HEK293T (cell line): ENCODE results near the gene MSH3.
"Not testable (repeated sequence)": the region's sequence is repeated elsewhere in the genome, so short reads cannot be mapped to it uniquely, and the experiment has no call there.

Source experiments
- CTCF ChIA-PET: fragments of 350-600 bp; formaldehyde crosslinking; extraction: SDS; loops from one replicate; lab custom pipeline; 2021; ENCODE audit warnings: antibody characterized with exemption, inconsistent platforms; lab: Yijun Ruan, JAX
- POLR2A ChIA-PET: fragments of 350-600 bp; formaldehyde crosslinking; extraction: SDS; loops from one replicate; lab custom pipeline; 2020; ENCODE audit warnings: antibody characterized with exemption, inconsistent platforms; lab: Yijun Ruan, JAX
- DNase-seq: peaks from one replicate; pipeline ENCODE4 v3.0.0; 2012; ENCODE audit warnings: mixed read lengths; ENCODE audit errors: extremely low spot score
- ARNT ChIP-seq: fragments of 450-650 bp; IDR thresholded peaks from 2 replicates; pipeline ENCODE4 v1.6.1; 2017; ENCODE audit warnings: mild to moderate bottlenecking
- BHLHE40 ChIP-seq: fragments of 450-650 bp; IDR thresholded peaks from 2 replicates; pipeline ENCODE4 v1.6.1; 2016; ENCODE audit warnings: mild to moderate bottlenecking, moderate library complexity, borderline replicate concordance
- CTBP1 ChIP-seq: fragments of 450-650 bp; IDR thresholded peaks from 2 replicates; pipeline ENCODE4 v1.6.1; 2016; ENCODE audit warnings: borderline replicate concordance
- ELF4 ChIP-seq: fragments of 450-650 bp; IDR thresholded peaks from 2 replicates; pipeline ENCODE4 v1.6.1; 2017; ENCODE audit warnings: antibody characterized with exemption
- FOXA1 ChIP-seq: fragments of 450-650 bp; IDR thresholded peaks from 2 replicates; pipeline ENCODE4 v1.6.1; 2016; ENCODE audit warnings: mild to moderate bottlenecking
- FOXK2 ChIP-seq: fragments of 450-650 bp; IDR thresholded peaks from 2 replicates; pipeline ENCODE4 v1.6.1; 2016; ENCODE audit warnings: mild to moderate bottlenecking
- FOXM1 ChIP-seq: fragments of 450-650 bp; IDR thresholded peaks from 2 replicates; pipeline ENCODE4 v1.6.1; 2017; ENCODE audit warnings: mild to moderate bottlenecking, borderline replicate concordance
- HDGF ChIP-seq: fragments of 450-650 bp; IDR thresholded peaks from 2 replicates; pipeline ENCODE4 v1.6.1; 2017; ENCODE audit warnings: antibody characterized with exemption, borderline replicate concordance
- L3MBTL2 ChIP-seq: fragments of 450-650 bp; conservative IDR thresholded peaks from 2 replicates; pipeline ENCODE4 v1.6.1; 2016; ENCODE audit warnings: mild to moderate bottlenecking
- LEF1 ChIP-seq: fragments of 450-650 bp; IDR thresholded peaks from 2 replicates; pipeline ENCODE4 v1.6.1; 2017; ENCODE audit warnings: mild to moderate bottlenecking, borderline replicate concordance
- NFRKB ChIP-seq: fragments of 450-650 bp; IDR thresholded peaks from 2 replicates; pipeline ENCODE4 v1.6.1; 2016; ENCODE audit warnings: mild to moderate bottlenecking, moderate library complexity
- PKNOX1 ChIP-seq: fragments of 450-650 bp; IDR thresholded peaks from 2 replicates; pipeline ENCODE4 v1.6.1; 2016
- SP1 ChIP-seq: fragments of 450-650 bp; IDR thresholded peaks from 2 replicates; pipeline ENCODE4 v1.6.1; 2017
- SUZ12 ChIP-seq: fragments of 450-650 bp; IDR thresholded peaks from 2 replicates; pipeline ENCODE4 v1.6.1; 2016; ENCODE audit warnings: mild to moderate bottlenecking
- TARDBP ChIP-seq: fragments of 450-650 bp; IDR thresholded peaks from 2 replicates; pipeline ENCODE4 v1.6.1; 2016
- ZNF384 ChIP-seq: fragments of 450-650 bp; IDR thresholded peaks from 2 replicates; pipeline ENCODE4 v1.6.1; 2016

The MSH3 gene

DNA sequence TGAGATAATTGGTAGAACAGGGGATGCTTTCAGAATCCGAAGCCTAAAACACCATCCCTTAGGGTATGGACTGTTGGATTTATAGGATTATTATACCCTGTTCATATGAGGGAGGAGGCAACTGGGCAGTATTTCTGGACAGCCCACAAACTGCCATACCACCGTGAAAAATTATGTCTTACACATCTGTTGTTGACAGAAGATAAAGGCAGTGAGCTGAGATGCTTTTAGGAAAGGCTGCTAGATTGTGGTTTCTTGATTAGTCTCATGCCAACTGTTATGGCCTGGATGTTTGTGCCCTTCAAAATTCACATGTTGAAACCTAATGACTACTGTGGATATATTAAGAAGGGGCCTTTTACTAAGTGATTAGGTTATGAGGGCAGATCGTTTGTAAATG is 84.0 kb downstream of the MSH3 start:
- ChIA-PET POLR2A (no interaction called here), CTCF (no interaction called here)
- DNase-seq = no peak
- TF ChIP-seq SUZ12 (no peak), FOXM1 (no peak)

GRCh38 chr5:80739057-80739456 is 84.6 kb downstream of the MSH3 start:
- CTCF ChIA-PET = no interaction called here
- DNase-seq = no peak
- no peak for TF ChIP-seq CTBP1
- TF ChIP-seq HDGF = no peak
- TF ChIP-seq NFRKB = no peak
- no peak for TF ChIP-seq BHLHE40
- no peak for TF ChIP-seq FOXK2
- no peak for TF ChIP-seq FOXM1
- no peak for TF ChIP-seq SUZ12
- TF ChIP-seq ELF4 = no peak
- no peak for TF ChIP-seq ARNT
- TF ChIP-seq TARDBP = no peak
- no peak for TF ChIP-seq FOXA1
- TF ChIP-seq LEF1 = no peak

GRCh38 chr5:80739496-80739895 is 85.0 kb downstream of the MSH3 start:
- TF ChIP-seq SUZ12 (no peak), LEF1 (no peak), FOXM1 (no peak), HDGF (no peak), FOXK2 (no peak), BHLHE40 (no peak)
- ChIA-PET POLR2A (no interaction called here), CTCF (no interaction called here)
- no peak for DNase-seq

More at GRCh38 chr5:80739057-80739456, 84.6 kb downstream of the MSH3 start:
- POLR2A ChIA-PET = no interaction called here

- no peak for TF ChIP-seq NFRKB
- no peak for TF ChIP-seq SP1
- peak; percentile 41; the same call in 1 of the 2 replicates for TF ChIP-seq ARNT
- TF ChIP-seq LEF1 = no peak
- no peak for TF ChIP-seq L3MBTL2
- no peak for DNase-seq
- ChIA-PET CTCF (no interaction called here), POLR2A (no interaction called here)
These were observed 85.4 kb downstream of the MSH3 start for GRCh38 chr5:80739898-80740297.

DNA sequence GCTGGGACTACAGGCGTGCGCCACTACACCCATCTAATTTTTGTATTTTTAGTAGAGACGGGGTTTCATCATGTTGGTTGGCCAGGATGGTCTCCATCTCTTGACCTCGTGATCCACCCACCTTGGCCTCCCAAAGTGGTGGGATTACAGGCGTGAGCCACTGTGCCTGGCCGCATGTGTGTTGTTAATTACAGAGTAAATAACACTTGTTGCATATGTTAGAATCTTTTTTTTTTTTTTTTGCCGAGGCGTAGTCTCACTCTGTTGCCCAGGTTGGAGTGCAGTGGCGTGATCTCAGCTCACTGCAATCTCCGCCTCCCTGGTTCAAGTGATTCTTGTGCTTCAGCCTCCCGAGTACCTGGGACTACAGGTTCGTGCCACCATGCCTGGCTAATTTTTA is 86.0 kb downstream of the MSH3 start:
- CTCF ChIA-PET = interaction anchor here (0.7 kb wide), 1 partner anchor 442 kb away, joined by 3 read pairs; no protein-coding TSS in a partner anchor
- POLR2A ChIA-PET, DNase-seq: not testable (repeated sequence)

DNA sequence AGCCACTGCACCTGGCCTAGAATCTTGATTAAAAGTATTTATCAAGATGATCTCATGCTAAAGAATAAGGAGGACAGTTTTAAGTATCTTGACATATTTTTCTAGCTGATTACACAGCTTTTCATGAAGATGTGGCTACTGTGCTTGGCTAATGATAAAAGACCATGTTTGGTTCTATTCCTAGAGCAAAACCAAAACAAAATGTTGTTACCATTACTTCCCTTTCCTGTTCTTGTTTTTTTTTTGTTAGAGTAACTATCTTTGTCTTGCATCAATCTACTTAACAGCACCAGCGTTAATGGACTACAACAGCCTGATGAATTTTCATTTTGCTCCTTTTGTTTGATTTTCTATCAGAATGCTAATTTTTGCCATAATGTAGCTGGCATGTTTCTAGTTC is 86.5 kb downstream of the MSH3 start:
- ChIA-PET CTCF (interaction anchor here (0.7 kb wide), 1 partner anchor 441 kb away, joined by 3 read pairs; no protein-coding TSS in a partner anchor), POLR2A (no interaction called here)
- DNase-seq = no peak
- TF ChIP-seq BHLHE40 (no peak), TARDBP (no peak), FOXM1 (no peak), L3MBTL2 (no peak), ARNT (no peak), FOXA1 (no peak), CTBP1 (no peak), PKNOX1 (no peak), ELF4 (no peak), LEF1 (no peak)

DNA sequence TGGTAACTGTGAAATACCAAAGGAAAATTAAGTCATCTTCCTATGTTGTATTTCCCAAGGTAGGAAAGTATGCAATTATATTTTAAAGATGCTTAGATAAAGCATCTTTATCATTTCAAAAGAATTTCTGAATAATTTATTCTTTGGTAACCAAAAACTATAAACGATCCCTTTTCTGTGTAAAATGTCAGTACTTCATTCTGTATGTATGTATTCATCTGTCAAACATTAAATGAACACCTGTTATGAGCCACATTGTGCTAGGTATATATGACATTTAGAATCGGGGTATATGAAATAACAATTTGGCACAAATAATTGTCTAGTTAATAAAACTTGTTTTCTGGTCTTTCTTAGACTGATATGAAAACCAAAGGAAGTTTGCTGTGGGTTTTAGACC is 89.7 kb downstream of the MSH3 start:
- POLR2A ChIA-PET = no interaction called here

DNA sequence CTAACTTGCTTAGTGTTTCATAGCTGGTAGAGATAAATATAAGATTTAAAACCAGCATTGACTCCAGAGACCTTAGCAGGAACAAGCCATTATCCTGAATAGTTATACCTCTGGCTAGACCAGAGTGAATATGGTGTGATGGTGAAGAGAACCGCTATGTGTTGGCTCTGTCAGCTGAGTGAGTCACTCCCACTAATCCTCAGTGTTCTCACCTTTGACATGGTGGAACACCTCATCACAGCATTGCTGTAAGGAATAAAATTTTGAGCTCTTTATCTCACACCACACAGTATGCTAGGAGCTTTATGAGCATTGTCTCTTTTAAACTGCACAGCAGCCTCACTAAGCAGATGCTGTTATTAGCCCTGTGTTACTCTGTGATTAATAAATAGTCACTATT is 91.0 kb downstream of the MSH3 start:
- no peak for DNase-seq
- CTCF ChIA-PET = no interaction called here
- TF ChIP-seq PKNOX1 = no peak
- POLR2A ChIA-PET = no interaction called here

More for the DNA sequence above, 89.7 kb downstream of the MSH3 start:
- CTCF ChIA-PET = no interaction called here
- no peak for DNase-seq
- TF ChIP-seq TARDBP = no peak
- no peak for TF ChIP-seq ELF4
- TF ChIP-seq ZNF384 = no peak
- TF ChIP-seq HDGF = no peak
- no peak for TF ChIP-seq SP1
- no peak for TF ChIP-seq PKNOX1
- no peak for TF ChIP-seq L3MBTL2
- no peak for TF ChIP-seq BHLHE40
- TF ChIP-seq FOXA1 = no peak
- TF ChIP-seq ARNT = no peak
